HEK293T (cell line): ENCODE results near the gene RHBDD1.

Experiments
- BHLHE40 ChIP-seq: fragments of 450-650 bp; IDR thresholded peaks from 2 replicates; pipeline ENCODE4 v1.6.1; 2016; ENCODE audit warnings: mild to moderate bottlenecking, moderate library complexity, borderline replicate concordance
- ELF4 ChIP-seq: fragments of 450-650 bp; IDR thresholded peaks from 2 replicates; pipeline ENCODE4 v1.6.1; 2017; ENCODE audit warnings: antibody characterized with exemption
- FOXA1 ChIP-seq: fragments of 450-650 bp; IDR thresholded peaks from 2 replicates; pipeline ENCODE4 v1.6.1; 2016; ENCODE audit warnings: mild to moderate bottlenecking
- FOXK2 ChIP-seq: fragments of 450-650 bp; IDR thresholded peaks from 2 replicates; pipeline ENCODE4 v1.6.1; 2016; ENCODE audit warnings: mild to moderate bottlenecking
- FOXM1 ChIP-seq: fragments of 450-650 bp; IDR thresholded peaks from 2 replicates; pipeline ENCODE4 v1.6.1; 2017; ENCODE audit warnings: mild to moderate bottlenecking, borderline replicate concordance
- HDGF ChIP-seq: fragments of 450-650 bp; IDR thresholded peaks from 2 replicates; pipeline ENCODE4 v1.6.1; 2017; ENCODE audit warnings: antibody characterized with exemption, borderline replicate concordance
- NFRKB ChIP-seq: fragments of 450-650 bp; IDR thresholded peaks from 2 replicates; pipeline ENCODE4 v1.6.1; 2016; ENCODE audit warnings: mild to moderate bottlenecking, moderate library complexity
- SP1 ChIP-seq: fragments of 450-650 bp; IDR thresholded peaks from 2 replicates; pipeline ENCODE4 v1.6.1; 2017
- ZNF384 ChIP-seq: fragments of 450-650 bp; IDR thresholded peaks from 2 replicates; pipeline ENCODE4 v1.6.1; 2016
- TF ChIP-seq, protein P1 (sequence below): fragments of 450-650 bp; IDR thresholded peaks from 2 replicates; pipeline ENCODE4 v1.6.1; 2016

- TF ChIP-seq, protein P1, sequence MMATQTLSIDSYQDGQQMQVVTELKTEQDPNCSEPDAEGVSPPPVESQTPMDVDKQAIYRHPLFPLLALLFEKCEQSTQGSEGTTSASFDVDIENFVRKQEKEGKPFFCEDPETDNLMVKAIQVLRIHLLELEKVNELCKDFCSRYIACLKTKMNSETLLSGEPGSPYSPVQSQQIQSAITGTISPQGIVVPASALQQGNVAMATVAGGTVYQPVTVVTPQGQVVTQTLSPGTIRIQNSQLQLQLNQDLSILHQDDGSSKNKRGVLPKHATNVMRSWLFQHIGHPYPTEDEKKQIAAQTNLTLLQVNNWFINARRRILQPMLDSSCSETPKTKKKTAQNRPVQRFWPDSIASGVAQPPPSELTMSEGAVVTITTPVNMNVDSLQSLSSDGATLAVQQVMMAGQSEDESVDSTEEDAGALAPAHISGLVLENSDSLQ = no peak
- TF ChIP-seq NFRKB = no peak
- TF ChIP-seq ZNF384 = no peak
- TF ChIP-seq HDGF = no peak
- no peak for TF ChIP-seq ELF4
- TF ChIP-seq SP1 = no peak
- no peak for TF ChIP-seq FOXM1
- no peak for TF ChIP-seq BHLHE40
- TF ChIP-seq FOXK2 = no peak
- no peak for TF ChIP-seq FOXA1
Measured at GRCh38 chr2:227043981-227044380, 208.1 kb downstream of the RHBDD1 start.
